IPS-NIHi7 (cell line): Measurements from ENCODE around the gene TMEM63A.
"Not testable (repeated sequence)": the region's sequence is repeated elsewhere in the genome, so short reads cannot be mapped to it uniquely, and the experiment has no call there.

Experiments used
- DNase-seq: peaks from one replicate; pipeline ENCODE4 v3.0.0; 2012; ENCODE audit warnings: mixed read lengths; ENCODE audit errors: extremely low spot score

TMEM63A gene

GRCh38 chr1:225881959-225882693, at the start of gene TMEM63A:
Gene TMEM63A, minus strand, starts transcription at chr1:225882380. Its CDS starts 4,800 bp downstream, at chr1:225877580.
- DNase-seq, result peak; percentile 88

DNA sequence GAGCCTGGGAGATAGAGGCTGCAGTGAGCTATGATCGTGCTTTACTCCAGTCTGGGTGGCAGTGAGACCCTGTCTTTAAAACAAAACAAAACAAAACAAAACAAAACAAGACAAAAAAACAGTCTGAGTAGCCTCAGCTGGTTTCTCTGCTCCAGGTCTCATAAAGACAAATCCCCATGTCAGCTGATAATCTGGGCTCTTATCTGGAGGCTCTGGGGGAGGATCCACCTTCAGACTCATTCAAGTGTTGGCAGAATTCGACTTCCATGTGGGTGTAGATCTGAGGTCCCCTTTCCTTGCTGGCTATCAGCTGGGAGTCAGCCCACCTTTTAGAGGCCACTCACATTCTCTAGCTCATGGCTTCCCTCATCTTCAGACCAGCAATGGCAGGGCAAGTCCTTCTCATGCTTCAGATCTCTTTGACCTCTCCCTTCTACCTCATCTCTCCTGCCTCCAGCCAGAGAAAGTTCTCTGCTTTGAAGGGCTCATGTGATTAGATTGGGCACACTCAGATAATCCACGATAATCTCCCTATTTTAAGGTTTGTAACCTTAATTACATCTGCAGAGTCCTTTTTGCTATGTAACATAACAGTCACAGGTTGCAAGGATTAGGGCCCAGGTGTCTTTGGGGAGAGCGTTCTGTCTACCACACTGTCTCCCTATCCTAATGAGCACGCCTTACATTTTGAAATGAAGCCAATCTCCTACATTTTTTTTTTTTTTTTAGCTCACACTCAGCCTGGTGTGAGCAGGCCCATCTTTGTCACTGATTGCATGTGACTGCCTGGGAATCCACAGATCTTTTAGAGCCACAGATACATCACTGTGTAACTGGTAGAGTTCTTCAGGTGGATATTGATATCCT, 49.3 kb upstream of the TMEM63A start:
- no peak for DNase-seq

DNA sequence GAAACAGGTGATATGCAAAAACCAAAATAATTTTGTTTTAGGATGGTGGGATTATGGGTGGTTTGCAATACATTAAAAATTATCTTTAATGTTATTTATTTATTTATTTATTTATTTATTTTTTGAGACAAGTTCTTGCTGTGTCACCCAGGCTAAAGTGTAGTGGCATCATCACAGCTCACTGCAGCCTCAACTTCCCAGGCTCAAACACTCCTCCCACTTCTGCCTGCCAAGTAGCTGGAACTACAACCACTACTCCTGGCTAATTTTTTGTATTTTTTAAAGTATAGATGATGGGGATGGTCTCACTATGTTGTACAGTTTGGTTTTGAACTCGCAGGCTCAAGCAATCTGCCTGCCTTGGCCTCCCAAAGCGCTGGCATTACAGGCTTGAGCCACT, 48.4 kb upstream of the TMEM63A start:
- no peak for DNase-seq

DNA sequence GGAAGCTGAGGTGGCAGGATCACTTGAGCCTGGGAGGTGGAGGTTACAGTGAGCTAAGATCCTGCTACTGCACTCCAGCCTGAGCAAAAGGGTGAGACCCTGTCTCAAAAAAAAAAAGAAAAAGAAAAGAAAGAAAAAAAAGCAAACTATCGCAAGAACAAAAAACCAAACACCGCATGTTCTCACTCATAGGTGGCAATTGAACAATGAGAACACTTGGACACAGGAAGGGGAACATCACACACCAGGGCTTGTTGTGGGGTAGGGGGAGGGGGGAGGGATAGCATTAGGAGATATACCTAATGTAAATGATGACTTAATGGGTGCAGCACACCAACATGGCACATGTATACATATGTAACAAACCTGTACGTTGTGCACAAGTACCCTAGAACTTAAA, 47.3 kb upstream of the TMEM63A start:
- DNase-seq, result not testable (repeated sequence)

- DNase-seq, result no peak
These were observed 46.3 kb upstream of the TMEM63A start for GRCh38 chr1:225928186-225929175.

GRCh38 chr1:225926551-225927113, 44.5 kb upstream of the TMEM63A start:
- DNase-seq, result no peak

GRCh38 chr1:225923692-225924555, 41.7 kb upstream of the TMEM63A start, which contains the start of gene PYCR2:
Gene PYCR2, minus strand, starts transcription at chr1:225924250. Its CDS starts 140 bp downstream, at chr1:225924110.
- peak; percentile 99 for DNase-seq

DNA sequence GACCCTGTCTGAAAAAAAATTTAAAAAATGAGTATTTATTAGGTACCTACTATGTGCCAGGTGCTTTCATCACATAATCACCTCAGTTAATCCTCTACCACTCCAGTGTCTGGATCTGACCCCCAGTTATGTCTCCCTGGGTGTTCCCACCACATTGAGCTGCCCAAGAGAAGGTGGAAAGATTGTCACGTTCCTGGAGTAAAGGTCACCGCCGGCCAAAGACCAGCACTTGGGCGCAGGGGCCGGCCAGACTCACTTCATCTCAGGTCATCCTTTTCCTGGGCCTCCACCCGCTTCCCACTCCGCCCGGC, 41.2 kb upstream of the TMEM63A start:
- DNase-seq, result no peak

GRCh38 chr1:225921734-225922709, 39.8 kb upstream of the TMEM63A start:
- no peak for DNase-seq

GRCh38 chr1:225919906-225920305, 37.7 kb upstream of the TMEM63A start:
- no peak for DNase-seq

GRCh38 chr1:225918280-225918679, 36.1 kb upstream of the TMEM63A start:
- DNase-seq, result no peak

DNA sequence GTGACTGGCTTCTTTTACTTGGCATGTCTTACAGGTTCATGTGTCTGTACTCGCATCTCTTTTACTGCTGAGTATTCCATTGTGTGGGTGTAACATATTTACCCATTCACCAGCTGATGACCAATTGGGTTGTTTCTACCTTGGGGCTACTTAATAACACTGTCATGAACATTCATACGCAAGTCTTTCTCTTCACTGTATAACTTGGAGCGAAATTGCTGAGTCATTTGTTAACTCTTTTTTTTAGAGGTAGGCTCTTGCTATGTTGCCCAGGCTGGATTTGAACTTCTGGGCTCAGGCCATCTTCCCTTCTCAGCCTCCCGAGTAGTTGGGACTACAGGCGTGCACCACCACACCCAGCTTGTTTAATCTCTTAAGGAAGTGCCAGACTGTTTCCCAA, 35.4 kb upstream of the TMEM63A start:
- DNase-seq, result no peak

DNA sequence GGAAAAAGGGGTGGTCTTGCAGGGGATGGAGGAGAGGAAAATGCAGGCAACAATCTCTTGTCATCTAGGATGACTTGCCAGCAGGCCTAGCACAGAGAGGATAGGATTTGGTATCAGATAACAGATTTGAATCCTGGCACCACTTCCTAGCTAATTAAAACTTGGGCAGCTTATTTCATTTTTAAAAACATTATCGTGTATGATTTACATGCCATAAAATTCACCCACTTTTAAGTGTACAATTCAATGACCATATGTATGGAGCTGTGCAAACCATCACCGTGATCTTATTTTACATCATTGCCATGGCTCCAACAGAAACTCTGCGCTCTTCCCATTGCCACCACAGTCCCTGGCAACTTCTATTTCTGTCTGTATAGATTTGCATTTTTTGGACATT, 34.9 kb upstream of the TMEM63A start:
- DNase-seq, result no peak

GRCh38 chr1:225915538-225915991, 33.4 kb upstream of the TMEM63A start:
- no peak for DNase-seq

DNA sequence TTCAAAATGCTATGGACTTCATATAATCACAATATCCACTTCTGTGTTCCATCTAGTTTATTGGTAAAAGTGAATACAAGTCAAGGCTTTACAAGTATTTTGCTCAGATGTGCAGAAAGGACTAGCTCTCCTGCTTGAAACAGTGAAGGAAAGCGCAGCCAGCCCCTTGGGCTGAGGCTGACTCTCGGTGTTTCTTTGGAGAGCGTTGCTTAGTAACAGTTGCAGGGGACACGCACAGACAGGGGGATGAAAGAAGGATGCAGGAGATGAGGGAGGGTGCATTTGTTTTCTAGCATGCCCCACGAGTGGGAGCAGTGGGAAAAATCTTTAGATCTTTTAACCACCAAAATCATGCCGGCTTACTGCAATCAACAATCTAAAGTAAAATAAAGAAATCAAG, 32.8 kb upstream of the TMEM63A start:
- DNase-seq, result peak; percentile 6

GRCh38 chr1:225914391-225914790, 32.2 kb upstream of the TMEM63A start:
- DNase-seq, result no peak

- DNase-seq, result peak; percentile 82
These were observed 29.3 kb upstream of the TMEM63A start for GRCh38 chr1:225911191-225912130.

GRCh38 chr1:225909477-225909876, 27.3 kb upstream of the TMEM63A start:
- DNase-seq, result no peak
